Measurements from ENCODE around the gene BAIAP2. TPM values are rescaled to one million over a fixed set of nuclear protein-coding genes. Genes with fewer than 3 reads are reported as not detected.
A peak's percentile ranks its signal among the peaks of the same experiment; 100 is the strongest.

BAIAP2 gene
- total RNA-seq, 2 donors from 2014 or later, result 8.0 to 11.5 TPM

GRCh38 chr17:81138083-81138482, 103.1 kb downstream of the BAIAP2 start:
- TF ChIP-seq POLR2A (IDR thresholded peaks at IDR 0.05) (no peak), CTCF (IDR thresholded peaks at IDR 0.05) (peak in 1 of 7 experiments; percentile 14)
- intact Hi-C loops (cut with DNase I), result no loop called here
- Histone ChIP-seq H3K27ac (no peak overlapping the region), H3K4me1 (peaks cover 8% of the 10 kb centered on the region), H3K36me3 (replicated peaks in 1 of 2; ENCODE audit: insufficient read depth in 1 of 2, low read depth in 2 of 2) (no peaks in the 10 kb centered on the region), H3K9me3 (no peaks in the 10 kb centered on the region), H3K27me3 (no peaks in the 10 kb centered on the region), H3K4me3 (no peak overlapping the region)
- ATAC-seq, result no peak
- 85 to 94% methylated on average over 15 of the region's 15 CpGs for WGBS, 2 donors
- DNase-seq, result no peak

GRCh38 chr17:81138500-81138899, 103.5 kb downstream of the BAIAP2 start:
- H3K9me3 ChIP-seq, result no peaks in the 10 kb centered on the region
- intact Hi-C loops (cut with DNase I), result no loop called here
- no peak overlapping the region for H3K27ac ChIP-seq
- no peaks in the 10 kb centered on the region for H3K36me3 ChIP-seq (replicated peaks in 1 of 2; ENCODE audit: insufficient read depth in 1 of 2, low read depth in 2 of 2)
- ATAC-seq (no peak), DNase-seq (no peak)
- peaks cover 12% of the 10 kb centered on the region for H3K4me1 ChIP-seq
- TF ChIP-seq POLR2A (IDR thresholded peaks at IDR 0.05) (no peak), CTCF (IDR thresholded peaks at IDR 0.05) (no peak)
- no peak overlapping the region for H3K4me3 ChIP-seq
- 89 to 92% methylated on average over 25 of the region's 25 CpGs for WGBS, 2 donors
- no peaks in the 10 kb centered on the region for H3K27me3 ChIP-seq

- H3K9me3 ChIP-seq, result no peaks in the 10 kb centered on the region
- peaks cover 13% of the 10 kb centered on the region for H3K4me1 ChIP-seq
- H3K27me3 ChIP-seq, result no peaks in the 10 kb centered on the region
- ATAC-seq, result no peak
- intact Hi-C loops (cut with DNase I), result no loop called here
- H3K36me3 ChIP-seq (replicated peaks in 1 of 2; ENCODE audit: insufficient read depth in 1 of 2, low read depth in 2 of 2), result no peaks in the 10 kb centered on the region
- 72 to 86% methylated on average over 2 to 8 of the region's 8 CpGs for WGBS, 2 donors
- no peak for TF ChIP-seq POLR2A (IDR thresholded peaks at IDR 0.05)
- TF ChIP-seq CTCF (IDR thresholded peaks at IDR 0.05), result no peak
- H3K27ac ChIP-seq, result no peak overlapping the region
- no peak overlapping the region for H3K4me3 ChIP-seq
- DNase-seq, result no peak
Measured at GRCh38 chr17:81139428-81139827, 104.5 kb downstream of the BAIAP2 start.

- no peak overlapping the region for H3K27ac ChIP-seq
- intact Hi-C loops (cut with DNase I), result loop anchor here (5.0 to 10.0 kb wide), 2 partner anchors 57 to 95 kb away; partner anchors contain the start of genes NDUFAF8 and TEPSIN
- WGBS, 2 donors, result 79 to 86% methylated on average over 8 of the region's 8 CpGs
- peaks cover 13% of the 10 kb centered on the region for H3K4me1 ChIP-seq
- H3K36me3 ChIP-seq (replicated peaks in 1 of 2; ENCODE audit: insufficient read depth in 1 of 2, low read depth in 2 of 2), result no peaks in the 10 kb centered on the region
- no peaks in the 10 kb centered on the region for H3K9me3 ChIP-seq
- ATAC-seq, result no peak
- DNase-seq, result no peak
- no peaks in the 10 kb centered on the region for H3K27me3 ChIP-seq
- no peak overlapping the region for H3K4me3 ChIP-seq
- TF ChIP-seq CTCF (IDR thresholded peaks at IDR 0.05) (no peak), POLR2A (IDR thresholded peaks at IDR 0.05) (no peak)
Measured at GRCh38 chr17:81140018-81140417, 105.1 kb downstream of the BAIAP2 start.

- Histone ChIP-seq H3K9me3 (no peaks in the 10 kb centered on the region), H3K27me3 (no peaks in the 10 kb centered on the region), H3K4me1 (peaks cover 13% of the 10 kb centered on the region), H3K27ac (no peak overlapping the region), H3K4me3 (no peak overlapping the region), H3K36me3 (replicated peaks in 1 of 2; ENCODE audit: insufficient read depth in 1 of 2, low read depth in 2 of 2) (no peaks in the 10 kb centered on the region)
- no peak for DNase-seq
- no peak for ATAC-seq
- WGBS, 2 donors, result 94% methylated on average over 36 to 37 of the region's 37 CpGs
- intact Hi-C loops (cut with DNase I), result loop anchor here (5.0 to 10.0 kb wide), 2 partner anchors 57 to 94 kb away; partner anchors contain the start of genes NDUFAF8 and TEPSIN
- TF ChIP-seq CTCF (IDR thresholded peaks at IDR 0.05) (no peak), POLR2A (IDR thresholded peaks at IDR 0.05) (no peak)
Measured at GRCh38 chr17:81140695-81141094, 105.7 kb downstream of the BAIAP2 start.
